Activated naive CD8-positive, alpha-beta T cell treated with anti-CD3 and anti-CD28 coated beads for 36 hours (primary cell): ENCODE measurements around the gene IMMP2L. TPM values are rescaled to one million over a fixed set of nuclear protein-coding genes. Genes with fewer than 3 reads are reported as not detected.

ENCODE experiments used
- DNase-seq: peaks from one replicate; pipeline ENCODE4 v3.0.0; 2021
- H3K27ac Mint-ChIP-seq: one replicate; pipeline ENCODE4 v1.8.0; 2022; ENCODE audit warnings: mild to moderate bottlenecking, moderate library complexity, mixed read lengths
- H3K27me3 Mint-ChIP-seq: one replicate; pipeline ENCODE4 v1.8.0; 2022; ENCODE audit warnings: mild to moderate bottlenecking, mixed read lengths
- H3K36me3 Mint-ChIP-seq: one replicate; pipeline ENCODE4 v1.8.0; 2021; ENCODE audit warnings: mild to moderate bottlenecking, mixed read lengths
- H3K4me1 Mint-ChIP-seq: one replicate; pipeline ENCODE4 v1.8.0; 2021; ENCODE audit warnings: mixed read lengths
- H3K4me3 Mint-ChIP-seq: one replicate; pipeline ENCODE4 v1.8.0; 2022; ENCODE audit warnings: mild to moderate bottlenecking, moderate library complexity, mixed read lengths
- H3K9me3 Mint-ChIP-seq: one replicate; pipeline ENCODE4 v1.8.0; 2022; ENCODE audit warnings: mixed read lengths
- total RNA-seq, 2 experiments: library from RNA; stranded (reverse); gene quantifications; one replicate each; pipeline ENCODE4 v1.2.3, GENCODE V29; 2021

The IMMP2L gene
- total RNA-seq, 2 experiments from 2014 or later: 18.5 to 20.9 TPM

GRCh38 chr7:111384065-111384891, 178.0 kb downstream of the IMMP2L start:
- H3K27ac Mint-ChIP-seq: no peak overlapping the region
- peaks cover 4% of the 10 kb centered on the region for H3K9me3 Mint-ChIP-seq
- no peak for DNase-seq
- H3K4me3 Mint-ChIP-seq: no peak overlapping the region
- H3K36me3 Mint-ChIP-seq: peaks cover 25% of the 10 kb centered on the region
- peaks cover 2% of the 10 kb centered on the region for H3K4me1 Mint-ChIP-seq
- no peaks in the 10 kb centered on the region for H3K27me3 Mint-ChIP-seq

- H3K9me3 Mint-ChIP-seq: no peaks in the 10 kb centered on the region
- H3K4me3 Mint-ChIP-seq: no peak overlapping the region
- no peaks in the 10 kb centered on the region for H3K27me3 Mint-ChIP-seq
- H3K27ac Mint-ChIP-seq: no peak overlapping the region
- DNase-seq: no peak
- H3K36me3 Mint-ChIP-seq: peaks cover 16% of the 10 kb centered on the region
- peaks cover 2% of the 10 kb centered on the region for H3K4me1 Mint-ChIP-seq
Observed at GRCh38 chr7:111383133-111383532, 179.2 kb downstream of the IMMP2L start.

- Mint-ChIP-seq H3K4me3 (no peak overlapping the region), H3K27ac (no peak overlapping the region), H3K27me3 (no peaks in the 10 kb centered on the region), H3K9me3 (no peaks in the 10 kb centered on the region), H3K36me3 (peaks cover 13% of the 10 kb centered on the region), H3K4me1 (peaks cover 2% of the 10 kb centered on the region)
- no peak for DNase-seq
Observed at GRCh38 chr7:111381590-111381989, 180.7 kb downstream of the IMMP2L start.

GRCh38 chr7:111380945-111381344, 181.3 kb downstream of the IMMP2L start:
- Mint-ChIP-seq H3K27me3 (no peaks in the 10 kb centered on the region), H3K9me3 (no peaks in the 10 kb centered on the region), H3K27ac (no peak overlapping the region), H3K4me1 (peaks cover 2% of the 10 kb centered on the region), H3K4me3 (no peak overlapping the region), H3K36me3 (peaks cover 10% of the 10 kb centered on the region)
- no peak for DNase-seq

- peaks cover 6% of the 10 kb centered on the region for H3K36me3 Mint-ChIP-seq
- H3K4me1 Mint-ChIP-seq: no peaks in the 10 kb centered on the region
- H3K27ac Mint-ChIP-seq: no peak overlapping the region
- no peak overlapping the region for H3K4me3 Mint-ChIP-seq
- no peaks in the 10 kb centered on the region for H3K27me3 Mint-ChIP-seq
- H3K9me3 Mint-ChIP-seq: no peaks in the 10 kb centered on the region
- DNase-seq: no peak
Observed at GRCh38 chr7:111374027-111374426, 188.3 kb downstream of the IMMP2L start.

- Mint-ChIP-seq H3K4me1 (no peaks in the 10 kb centered on the region), H3K27me3 (no peaks in the 10 kb centered on the region), H3K9me3 (no peaks in the 10 kb centered on the region), H3K4me3 (no peak overlapping the region), H3K27ac (no peak overlapping the region), H3K36me3 (peaks cover 6% of the 10 kb centered on the region)
- DNase-seq: no peak
Observed at GRCh38 chr7:111371437-111371836, 190.9 kb downstream of the IMMP2L start.

- Mint-ChIP-seq H3K4me1 (no peaks in the 10 kb centered on the region), H3K36me3 (peaks cover 1% of the 10 kb centered on the region), H3K27ac (no peak overlapping the region), H3K4me3 (no peak overlapping the region), H3K9me3 (no peaks in the 10 kb centered on the region), H3K27me3 (no peaks in the 10 kb centered on the region)
- DNase-seq: no peak
Observed at GRCh38 chr7:111370002-111370401, 192.3 kb downstream of the IMMP2L start.

- no peaks in the 10 kb centered on the region for H3K4me1 Mint-ChIP-seq
- H3K9me3 Mint-ChIP-seq: no peaks in the 10 kb centered on the region
- peaks cover 3% of the 10 kb centered on the region for H3K36me3 Mint-ChIP-seq
- no peak overlapping the region for H3K4me3 Mint-ChIP-seq
- H3K27ac Mint-ChIP-seq: no peak overlapping the region
- DNase-seq: no peak
- H3K27me3 Mint-ChIP-seq: no peaks in the 10 kb centered on the region
Observed at GRCh38 chr7:111368381-111369065, 193.8 kb downstream of the IMMP2L start.

GRCh38 chr7:111364413-111364812, 197.9 kb downstream of the IMMP2L start:
- no peak for DNase-seq
- Mint-ChIP-seq H3K4me3 (no peak overlapping the region), H3K27ac (no peak overlapping the region), H3K9me3 (no peaks in the 10 kb centered on the region), H3K4me1 (no peaks in the 10 kb centered on the region), H3K36me3 (peaks cover 5% of the 10 kb centered on the region), H3K27me3 (no peaks in the 10 kb centered on the region)

- DNase-seq: no peak
- Mint-ChIP-seq H3K27ac (no peak overlapping the region), H3K9me3 (no peaks in the 10 kb centered on the region), H3K27me3 (no peaks in the 10 kb centered on the region), H3K4me3 (no peak overlapping the region), H3K36me3 (peaks cover 5% of the 10 kb centered on the region), H3K4me1 (no peaks in the 10 kb centered on the region)
Observed at GRCh38 chr7:111363099-111363498, 199.2 kb downstream of the IMMP2L start.

GRCh38 chr7:111362506-111363054, 199.7 kb downstream of the IMMP2L start:
- H3K27ac Mint-ChIP-seq: no peak overlapping the region
- no peaks in the 10 kb centered on the region for H3K27me3 Mint-ChIP-seq
- H3K9me3 Mint-ChIP-seq: no peaks in the 10 kb centered on the region
- no peaks in the 10 kb centered on the region for H3K4me1 Mint-ChIP-seq
- DNase-seq: no peak
- peaks cover 7% of the 10 kb centered on the region for H3K36me3 Mint-ChIP-seq
- no peak overlapping the region for H3K4me3 Mint-ChIP-seq

GRCh38 chr7:111358915-111359314, 203.4 kb downstream of the IMMP2L start:
- H3K4me1 Mint-ChIP-seq: no peaks in the 10 kb centered on the region
- H3K9me3 Mint-ChIP-seq: no peaks in the 10 kb centered on the region
- H3K36me3 Mint-ChIP-seq: peaks cover 7% of the 10 kb centered on the region

GRCh38 chr7:111357691-111358090, 204.6 kb downstream of the IMMP2L start:
- Mint-ChIP-seq H3K4me1 (no peaks in the 10 kb centered on the region), H3K36me3 (peaks cover 3% of the 10 kb centered on the region), H3K27me3 (no peaks in the 10 kb centered on the region), H3K9me3 (no peaks in the 10 kb centered on the region), H3K4me3 (no peak overlapping the region), H3K27ac (no peak overlapping the region)
- no peak for DNase-seq

More at GRCh38 chr7:111358915-111359314, 203.4 kb downstream of the IMMP2L start:
- DNase-seq: no peak
- Mint-ChIP-seq H3K4me3 (no peak overlapping the region), H3K27ac (no peak overlapping the region), H3K27me3 (no peaks in the 10 kb centered on the region)

GRCh38 chr7:111356941-111357340, 205.4 kb downstream of the IMMP2L start:
- Mint-ChIP-seq H3K27me3 (no peaks in the 10 kb centered on the region), H3K4me3 (no peak overlapping the region), H3K27ac (no peak overlapping the region), H3K4me1 (peaks cover 3% of the 10 kb centered on the region), H3K36me3 (peaks cover 3% of the 10 kb centered on the region), H3K9me3 (no peaks in the 10 kb centered on the region)
- DNase-seq: no peak

- Mint-ChIP-seq H3K9me3 (no peaks in the 10 kb centered on the region), H3K4me3 (no peak overlapping the region), H3K36me3 (peaks cover 4% of the 10 kb centered on the region), H3K4me1 (peaks cover 3% of the 10 kb centered on the region), H3K27ac (no peak overlapping the region), H3K27me3 (no peaks in the 10 kb centered on the region)
- DNase-seq: no peak
Observed at GRCh38 chr7:111352319-111352718, 210.0 kb downstream of the IMMP2L start.
